Bone marrow (tissue), 2 donors: Measurements from ENCODE around the gene SFT2D1.

Source experiments
- DNase-seq, 2 donors: peaks; one replicate each; lab custom pipeline; 2025; lab: John Stamatoyannopoulos, UW

SFT2D1 gene

GRCh38 chr6:166277892-166278578 is 64.3 kb downstream of the SFT2D1 start:
- DNase-seq = no peak

GRCh38 chr6:166277018-166277417 is 65.3 kb downstream of the SFT2D1 start:
- DNase-seq = no peak

- DNase-seq = peak; percentile 40 to 48
Measured at GRCh38 chr6:166275714-166276166, 66.6 kb downstream of the SFT2D1 start.

GRCh38 chr6:166274739-166275370 is 67.5 kb downstream of the SFT2D1 start:
- no peak for DNase-seq

- no peak for DNase-seq
Measured at GRCh38 chr6:166274163-166274562, 68.2 kb downstream of the SFT2D1 start.

GRCh38 chr6:166271376-166271765 is 71.0 kb downstream of the SFT2D1 start:
- no peak for DNase-seq

- DNase-seq = no peak
Measured at GRCh38 chr6:166270706-166271375, 71.5 kb downstream of the SFT2D1 start.
